ENCODE data around the gene GCAT.

The GCAT gene

DNA sequence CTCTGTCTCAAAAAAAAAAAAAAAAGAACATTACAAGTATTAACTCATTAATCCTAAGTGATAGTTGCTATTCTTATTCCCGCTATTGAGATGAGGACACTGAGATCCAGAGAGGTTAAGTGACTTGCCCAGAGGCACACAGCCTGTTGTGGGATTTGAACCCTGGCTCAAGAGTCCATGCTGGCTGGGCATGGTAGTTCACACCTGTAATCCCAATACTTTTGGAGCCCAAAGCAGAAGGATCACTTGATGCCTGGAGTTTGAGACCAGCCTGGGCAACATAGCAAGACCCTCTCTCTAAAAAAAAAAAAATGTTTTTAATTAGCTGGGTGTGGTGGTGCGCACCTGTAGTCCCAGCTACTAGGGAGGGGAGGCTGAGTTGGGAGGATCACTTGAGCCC, 4.1 kb downstream of the GCAT start:
- no peak for DNase-seq

DNA sequence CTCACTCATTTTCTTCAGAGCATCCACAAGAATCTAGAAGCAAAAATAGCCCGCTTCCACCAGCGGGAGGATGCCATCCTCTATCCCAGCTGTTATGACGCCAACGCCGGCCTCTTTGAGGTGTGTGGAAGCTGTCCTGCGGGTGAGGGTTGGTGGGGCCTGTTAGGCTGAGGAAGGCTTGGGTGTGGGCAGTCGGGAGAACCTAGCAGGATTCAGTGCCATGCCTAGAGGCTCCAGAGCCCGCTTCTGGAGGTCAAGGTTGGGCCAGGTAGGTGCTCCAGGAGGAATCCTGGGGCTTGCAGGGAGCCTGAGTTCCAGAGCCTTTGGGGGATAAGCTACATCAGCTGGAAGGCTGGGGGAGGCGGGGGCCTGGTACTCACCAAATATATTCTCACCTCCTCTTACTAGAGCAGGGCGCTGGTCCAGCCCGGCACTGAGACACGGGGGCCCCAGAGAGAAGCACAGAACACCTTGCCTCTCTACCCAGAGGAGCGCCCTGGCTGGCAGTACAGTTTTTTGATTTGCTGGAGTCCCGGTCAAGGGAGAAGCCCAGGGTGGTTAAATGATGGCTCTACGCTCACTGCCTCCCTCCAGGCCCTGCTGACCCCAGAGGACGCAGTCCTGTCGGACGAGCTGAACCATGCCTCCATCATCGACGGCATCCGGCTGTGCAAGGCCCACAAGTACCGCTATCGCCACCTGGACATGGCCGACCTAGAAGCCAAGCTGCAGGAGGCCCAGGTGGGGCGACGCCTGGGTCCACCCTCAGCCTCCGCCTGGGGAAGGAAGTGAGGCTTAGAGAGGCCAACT, 5.3 kb downstream of the GCAT start:
- DNase-seq: no peak

DNA sequence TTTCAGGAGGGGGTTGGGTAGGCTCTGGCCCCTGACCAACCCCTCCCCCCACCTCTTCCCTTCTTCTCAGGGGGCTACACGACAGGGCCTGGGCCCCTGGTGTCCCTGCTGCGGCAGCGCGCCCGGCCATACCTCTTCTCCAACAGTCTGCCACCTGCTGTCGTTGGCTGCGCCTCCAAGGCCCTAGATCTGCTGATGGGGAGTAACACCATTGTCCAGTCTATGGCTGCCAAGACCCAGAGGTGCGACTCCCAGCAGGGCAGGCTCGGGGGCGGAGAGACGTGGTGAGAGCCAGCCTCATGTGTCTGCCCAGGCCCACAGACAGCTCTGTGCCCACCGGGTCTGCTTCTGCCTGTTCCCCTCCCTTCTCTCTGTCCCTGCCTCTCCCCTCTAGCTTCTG, 7.9 kb downstream of the GCAT start:
- no peak for DNase-seq

DNA sequence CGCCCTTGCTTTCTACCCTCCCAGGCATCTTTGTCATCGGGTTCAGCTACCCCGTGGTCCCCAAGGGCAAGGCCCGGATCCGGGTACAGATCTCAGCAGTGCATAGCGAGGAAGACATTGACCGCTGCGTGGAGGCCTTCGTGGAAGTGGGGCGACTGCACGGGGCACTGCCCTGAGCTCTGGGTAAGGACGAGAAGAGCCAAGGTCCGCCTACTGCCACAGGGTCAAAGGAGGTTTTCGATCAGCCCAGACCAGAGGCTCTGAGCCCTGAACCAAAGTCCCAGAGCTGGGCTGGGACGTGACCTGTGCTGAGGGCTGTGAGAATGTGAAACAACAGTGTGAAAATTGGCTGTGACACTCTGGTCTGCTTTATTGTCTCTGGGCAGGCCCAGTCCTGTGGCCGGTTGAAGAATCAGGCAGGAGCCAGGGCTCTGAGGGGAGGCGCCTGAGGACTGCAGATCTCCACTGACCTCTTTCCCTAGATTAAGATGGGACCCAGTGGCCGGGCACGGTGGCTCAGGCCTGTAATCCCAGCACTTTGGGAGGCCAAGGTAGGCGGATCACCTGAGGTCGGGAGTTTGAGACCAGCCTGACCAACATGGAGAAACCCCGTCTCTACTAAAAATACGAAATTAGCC, 8.9 kb downstream of the GCAT start:
- no peak for DNase-seq

DNA sequence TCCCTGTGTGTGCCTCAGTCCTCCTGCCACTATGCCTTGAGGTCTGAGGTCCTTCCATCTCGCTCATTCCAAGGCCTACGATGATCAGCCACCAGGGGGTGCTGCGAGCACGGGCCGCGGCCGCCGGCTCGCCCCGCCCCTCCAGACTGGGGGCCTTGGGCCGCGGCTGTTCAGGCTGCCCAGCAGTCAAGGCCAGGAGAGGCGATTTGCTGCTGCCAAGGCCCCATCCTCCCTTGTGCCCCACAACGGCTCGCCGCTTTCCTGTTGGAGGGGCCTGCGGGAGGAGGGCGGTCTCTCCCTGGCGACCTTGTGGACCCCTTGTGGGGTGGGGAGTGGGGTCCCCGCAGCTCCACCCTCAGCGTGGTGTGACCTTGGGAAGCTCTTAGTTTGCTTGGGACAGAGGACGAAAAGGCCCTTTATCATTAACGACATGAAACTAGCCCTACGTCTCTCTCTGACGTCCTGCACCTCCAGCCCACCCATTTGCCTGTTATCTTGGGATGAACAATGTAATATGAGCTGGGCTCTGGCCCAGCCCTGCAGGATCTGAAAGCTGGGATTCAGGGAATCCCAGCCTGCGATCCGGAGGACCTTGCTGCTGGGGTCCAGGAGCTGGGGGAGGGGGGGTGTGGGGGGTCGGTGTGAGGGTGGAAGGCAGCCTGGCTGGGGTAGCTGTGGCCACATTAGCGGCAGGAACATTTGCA, 10.1 kb downstream of the GCAT start:
- DNase-seq: peak; percentile 90

DNA sequence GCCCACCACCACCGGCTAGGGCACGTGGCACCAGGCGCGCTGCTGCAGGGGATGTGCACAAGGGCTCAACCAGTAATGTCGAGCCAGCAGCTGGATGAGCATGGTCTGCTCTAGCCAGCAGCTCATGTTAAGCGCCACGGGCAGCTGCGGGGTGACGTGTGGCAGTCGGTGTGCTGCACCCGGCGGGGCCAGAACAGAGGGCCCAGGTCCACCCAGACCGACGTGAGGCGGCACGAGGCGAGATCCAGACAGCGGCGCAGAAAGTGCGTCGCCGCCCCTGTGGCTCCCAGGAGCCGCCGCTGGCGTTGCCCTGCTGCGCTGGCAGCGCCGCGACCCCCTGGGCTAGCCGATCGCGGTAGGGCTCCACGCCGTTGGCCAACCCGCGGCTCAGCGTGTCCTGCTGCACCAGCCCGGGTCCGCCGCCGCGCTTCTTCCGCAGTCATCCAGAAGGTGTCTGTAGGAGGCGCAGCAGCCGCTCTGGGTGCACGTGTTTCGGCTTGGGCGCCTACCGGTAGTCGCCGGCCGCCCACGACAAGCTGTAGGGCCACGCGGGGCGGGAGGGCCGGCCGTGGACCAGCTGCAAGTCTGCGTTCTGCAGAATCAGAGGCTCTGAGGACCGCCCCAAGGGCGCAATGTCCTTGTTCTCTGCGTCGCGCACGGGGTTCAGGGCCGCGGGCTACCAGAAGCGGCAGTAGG, 10.8 kb downstream of the GCAT start:
- peak; percentile 72 for DNase-seq

DNA sequence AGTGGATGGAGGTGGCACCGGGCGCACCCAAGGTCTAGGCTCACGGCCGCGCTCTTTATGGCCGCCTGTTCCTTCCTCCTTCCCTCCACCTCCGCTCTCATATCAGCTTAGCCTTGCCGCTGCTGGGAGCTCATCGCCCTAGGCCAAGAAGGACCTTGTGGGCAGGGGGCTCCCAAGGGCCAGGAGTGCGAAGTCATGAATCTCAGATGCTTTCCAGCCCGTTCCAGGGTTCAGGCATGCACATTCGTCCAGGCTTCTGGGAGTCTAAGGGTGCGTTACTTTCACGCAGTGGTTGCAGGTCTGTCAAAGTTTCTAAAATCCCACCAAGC, 11.3 kb downstream of the GCAT start:
- no peak for DNase-seq

DNA sequence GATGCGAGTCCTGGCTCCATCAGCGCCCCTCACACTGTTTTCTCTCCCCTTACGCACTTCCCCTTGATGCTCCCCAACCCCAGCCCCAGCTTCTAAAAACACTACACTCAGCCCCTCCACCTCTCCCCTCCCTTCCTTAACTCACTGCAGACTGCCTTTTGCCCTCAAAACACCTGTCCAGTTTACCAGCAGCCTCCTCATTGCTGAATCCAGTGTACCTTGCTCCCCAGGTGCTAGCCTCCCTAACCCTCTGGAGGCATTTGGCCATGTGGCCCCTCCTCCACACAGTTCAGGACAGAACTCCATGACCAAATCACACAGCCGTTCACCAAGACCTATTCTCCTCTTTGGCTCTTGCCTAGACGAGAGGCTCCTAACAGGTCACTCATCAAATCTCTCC, 12.6 kb downstream of the GCAT start:
- no peak for DNase-seq

DNA sequence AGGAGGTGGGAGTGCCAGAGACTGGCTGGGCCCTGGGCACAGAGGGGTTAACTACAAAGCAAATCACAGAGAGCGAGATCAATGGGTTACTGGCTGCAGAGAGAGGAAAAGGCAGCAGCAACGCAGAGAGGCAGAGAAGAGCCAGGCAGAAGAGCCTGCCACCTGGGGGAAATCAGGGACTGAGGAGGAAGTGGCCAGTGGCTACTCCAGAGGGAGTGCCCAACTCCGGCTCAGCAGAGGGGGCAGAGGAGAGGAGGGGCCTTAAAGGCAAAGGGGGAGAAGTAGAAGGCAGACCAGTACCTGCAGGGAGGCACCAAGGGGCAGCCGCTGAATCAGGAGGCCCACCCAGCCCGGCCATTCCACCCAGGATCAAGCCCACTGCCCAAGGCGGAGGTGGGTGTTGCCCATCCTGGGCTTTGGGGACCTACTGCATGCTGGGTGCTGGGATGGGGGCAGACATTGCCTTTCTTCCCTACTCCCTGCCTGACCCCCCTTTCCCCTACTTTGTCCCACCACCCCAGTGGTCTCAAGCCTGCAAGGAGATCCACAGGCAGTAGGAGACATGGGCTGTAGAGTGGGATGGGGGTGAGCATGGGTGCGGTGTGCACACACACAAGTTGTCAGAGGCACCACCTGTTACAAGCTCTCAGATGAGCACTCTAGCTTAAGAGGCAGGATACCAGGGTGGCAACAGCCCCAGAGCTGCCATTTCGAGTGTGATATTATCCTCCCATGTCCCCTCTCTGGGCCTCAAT, 14.5 kb downstream of the GCAT start:
- no peak for DNase-seq

DNA sequence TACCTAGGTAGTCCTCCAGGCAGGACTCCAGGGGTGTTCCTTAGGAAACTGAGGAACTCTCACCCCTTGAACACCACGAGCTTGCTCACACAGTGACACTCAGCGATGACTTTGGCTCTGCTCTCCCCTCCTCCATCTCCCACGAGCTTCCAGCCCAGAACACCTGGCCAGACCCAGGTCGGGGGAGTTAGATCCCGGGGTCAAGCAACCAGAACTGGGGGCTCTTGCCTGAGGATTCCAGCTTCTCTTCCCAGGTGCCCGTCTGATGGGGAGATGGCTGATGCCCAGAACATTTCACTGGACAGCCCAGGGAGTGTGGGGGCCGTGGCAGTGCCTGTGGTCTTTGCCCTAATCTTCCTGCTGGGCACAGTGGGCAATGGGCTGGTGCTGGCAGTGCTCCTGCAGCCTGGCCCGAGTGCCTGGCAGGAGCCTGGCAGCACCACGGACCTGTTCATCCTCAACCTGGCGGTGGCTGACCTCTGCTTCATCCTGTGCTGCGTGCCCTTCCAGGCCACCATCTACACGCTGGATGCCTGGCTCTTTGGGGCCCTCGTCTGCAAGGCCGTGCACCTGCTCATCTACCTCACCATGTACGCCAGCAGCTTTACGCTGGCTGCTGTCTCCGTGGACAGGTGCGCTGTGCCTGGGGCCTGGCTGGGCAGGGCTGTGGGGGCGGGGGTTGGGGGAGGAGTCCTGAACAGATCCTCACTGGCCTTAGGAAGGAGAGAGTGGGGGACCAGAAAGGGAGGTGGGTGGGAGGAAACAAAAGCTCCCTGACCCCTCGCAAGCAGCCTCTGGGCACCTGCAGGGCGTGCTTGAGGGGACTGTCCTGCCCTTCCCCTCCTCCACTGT, 15.6 kb downstream of the GCAT start, which contains the start of gene GALR3:
TSS of gene GALR3 (plus strand) at position 249 of the 852 bp plus-strand sequence. CDS start at position 274, 25 bp downstream.
- DNase-seq: no peak

DNA sequence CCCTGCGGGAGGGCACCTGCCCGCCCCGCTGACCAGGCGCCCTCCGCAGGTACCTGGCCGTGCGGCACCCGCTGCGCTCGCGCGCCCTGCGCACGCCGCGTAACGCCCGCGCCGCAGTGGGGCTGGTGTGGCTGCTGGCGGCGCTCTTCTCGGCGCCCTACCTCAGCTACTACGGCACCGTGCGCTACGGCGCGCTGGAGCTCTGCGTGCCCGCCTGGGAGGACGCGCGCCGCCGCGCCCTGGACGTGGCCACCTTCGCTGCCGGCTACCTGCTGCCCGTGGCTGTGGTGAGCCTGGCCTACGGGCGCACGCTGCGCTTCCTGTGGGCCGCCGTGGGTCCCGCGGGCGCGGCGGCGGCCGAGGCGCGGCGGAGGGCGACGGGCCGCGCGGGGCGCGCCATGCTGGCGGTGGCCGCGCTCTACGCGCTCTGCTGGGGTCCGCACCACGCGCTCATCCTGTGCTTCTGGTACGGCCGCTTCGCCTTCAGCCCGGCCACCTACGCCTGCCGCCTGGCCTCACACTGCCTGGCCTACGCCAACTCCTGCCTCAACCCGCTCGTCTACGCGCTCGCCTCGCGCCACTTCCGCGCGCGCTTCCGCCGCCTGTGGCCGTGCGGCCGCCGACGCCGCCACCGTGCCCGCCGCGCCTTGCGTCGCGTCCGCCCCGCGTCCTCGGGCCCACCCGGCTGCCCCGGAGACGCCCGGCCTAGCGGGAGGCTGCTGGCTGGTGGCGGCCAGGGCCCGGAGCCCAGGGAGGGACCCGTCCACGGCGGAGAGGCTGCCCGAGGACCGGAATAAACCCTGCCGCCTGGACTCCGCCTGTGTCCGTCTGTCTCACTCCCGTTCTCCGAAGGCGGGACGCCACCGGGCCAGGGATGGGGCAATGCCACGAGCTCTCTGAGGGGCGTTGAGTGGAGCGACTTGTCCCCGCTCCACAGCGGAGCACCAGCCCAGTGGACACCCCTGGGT, 17.2 kb downstream of the GCAT start:
- DNase-seq: no peak

DNA sequence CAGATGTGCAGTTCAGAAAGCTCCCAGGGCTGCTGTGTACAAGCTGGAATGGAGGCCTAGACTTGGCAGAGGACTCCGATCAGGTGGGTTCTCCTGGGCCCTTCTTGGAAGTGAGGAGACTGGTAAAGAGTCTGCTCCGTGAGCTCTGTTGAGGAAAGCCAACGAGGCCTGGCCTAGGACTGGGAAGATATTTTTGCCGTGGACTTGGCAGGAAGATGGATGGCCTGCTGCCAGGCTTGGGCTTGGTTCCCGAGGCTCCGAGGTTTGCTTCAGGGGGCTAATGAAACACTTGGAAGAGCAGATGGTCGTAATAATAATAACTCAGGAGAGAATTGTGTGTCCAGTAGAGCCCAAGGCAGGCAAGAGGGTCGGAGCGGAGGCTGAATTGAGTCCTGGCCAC, 19.3 kb downstream of the GCAT start:
- peak; percentile 91 for DNase-seq

DNA sequence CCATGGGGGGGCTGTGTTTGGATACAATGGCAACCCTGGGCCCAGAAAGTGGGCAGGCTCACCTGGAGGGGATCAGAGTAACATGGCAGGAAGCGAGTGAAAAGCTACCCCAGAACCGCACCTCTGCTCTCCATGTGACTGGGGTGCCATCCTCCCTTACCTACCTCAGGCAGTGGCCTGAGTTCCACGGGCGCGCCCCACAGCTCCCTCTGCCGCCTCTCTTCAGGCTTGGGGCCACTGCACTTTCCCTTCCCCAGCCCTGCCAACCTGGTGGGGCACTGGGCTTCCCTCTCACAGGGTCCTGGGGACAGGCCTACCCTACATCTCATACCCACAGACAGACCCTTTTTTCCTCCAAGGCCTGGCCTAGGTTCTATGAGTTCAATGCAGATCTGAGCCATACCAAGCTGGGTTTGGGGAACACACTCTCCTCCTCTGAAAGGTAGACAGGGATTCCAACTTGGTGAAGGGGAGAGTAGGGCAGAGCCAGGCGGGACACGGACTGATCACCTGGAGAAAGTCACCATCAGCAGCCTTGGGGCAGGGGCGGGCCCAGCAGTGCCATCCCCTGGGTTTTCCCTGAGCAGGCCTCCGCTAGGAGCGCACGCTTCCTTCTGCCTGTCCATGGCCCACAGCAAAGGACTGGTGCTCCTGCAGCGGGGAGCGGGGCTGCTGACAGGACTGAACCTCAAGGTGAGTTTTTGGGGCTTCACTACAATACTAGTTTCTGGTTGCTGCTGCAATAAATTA, 22.5 kb downstream of the GCAT start:
- no peak for DNase-seq

DNA sequence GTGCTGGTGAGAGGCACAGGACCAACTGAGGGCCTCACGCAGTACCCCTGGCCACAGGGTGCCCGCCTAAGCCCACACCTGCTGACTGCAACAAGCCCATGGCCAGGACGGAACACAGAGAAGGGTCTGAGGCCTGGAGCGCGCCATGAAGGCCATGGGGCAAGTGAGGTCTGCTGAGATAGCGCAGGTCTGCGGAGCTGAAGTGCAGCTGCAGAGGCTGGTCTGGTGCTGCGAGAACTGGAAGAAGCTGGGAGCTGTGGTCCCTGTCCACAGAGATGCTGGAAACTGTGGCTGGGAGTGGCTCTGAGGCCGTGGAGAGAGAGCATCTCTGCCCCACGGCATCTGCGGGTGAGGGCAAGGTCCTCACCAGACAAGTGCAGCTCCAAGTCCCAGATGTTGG, 23.7 kb downstream of the GCAT start:
- DNase-seq: no peak

DNA sequence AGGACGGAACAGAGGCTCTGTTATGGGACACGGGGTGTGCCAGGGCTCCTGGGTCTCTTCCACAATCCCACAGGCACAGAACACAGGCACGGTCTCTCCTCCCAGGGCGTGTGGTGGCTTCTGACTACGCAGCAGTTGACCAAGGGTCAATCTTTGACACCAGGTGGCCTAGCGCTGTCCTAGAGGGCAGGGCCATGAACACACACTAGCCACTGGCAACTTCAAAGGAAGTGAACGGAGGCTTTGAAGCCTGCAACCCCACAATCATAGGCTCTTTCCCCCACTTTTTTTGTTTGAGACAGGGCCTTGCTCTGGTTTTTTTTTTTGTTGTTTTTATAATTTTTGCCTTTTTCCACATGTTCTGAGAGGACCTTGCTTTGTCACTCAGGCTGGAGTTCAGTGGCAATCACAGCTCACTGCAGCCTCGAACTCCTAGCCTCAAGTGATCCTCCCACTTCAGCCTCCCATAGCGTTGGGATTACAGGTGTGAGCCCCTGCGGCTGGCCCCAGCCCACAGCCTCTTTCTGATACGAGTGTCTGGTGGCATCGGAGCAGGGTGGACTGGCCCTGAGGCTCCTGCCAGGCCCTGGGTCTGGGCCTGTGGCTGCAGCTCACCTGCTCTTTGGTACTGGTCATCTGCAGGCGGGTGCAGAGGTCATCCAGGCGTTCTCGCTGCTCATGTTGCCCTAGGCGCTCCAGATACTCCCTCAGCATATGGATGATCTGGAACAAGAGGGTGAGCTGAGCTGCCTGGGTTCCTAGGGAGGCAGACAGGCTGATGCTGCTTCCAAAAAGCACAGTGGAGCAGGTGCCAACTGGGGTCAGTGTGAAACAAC, 24.5 kb downstream of the GCAT start:
- DNase-seq: no peak

DNA sequence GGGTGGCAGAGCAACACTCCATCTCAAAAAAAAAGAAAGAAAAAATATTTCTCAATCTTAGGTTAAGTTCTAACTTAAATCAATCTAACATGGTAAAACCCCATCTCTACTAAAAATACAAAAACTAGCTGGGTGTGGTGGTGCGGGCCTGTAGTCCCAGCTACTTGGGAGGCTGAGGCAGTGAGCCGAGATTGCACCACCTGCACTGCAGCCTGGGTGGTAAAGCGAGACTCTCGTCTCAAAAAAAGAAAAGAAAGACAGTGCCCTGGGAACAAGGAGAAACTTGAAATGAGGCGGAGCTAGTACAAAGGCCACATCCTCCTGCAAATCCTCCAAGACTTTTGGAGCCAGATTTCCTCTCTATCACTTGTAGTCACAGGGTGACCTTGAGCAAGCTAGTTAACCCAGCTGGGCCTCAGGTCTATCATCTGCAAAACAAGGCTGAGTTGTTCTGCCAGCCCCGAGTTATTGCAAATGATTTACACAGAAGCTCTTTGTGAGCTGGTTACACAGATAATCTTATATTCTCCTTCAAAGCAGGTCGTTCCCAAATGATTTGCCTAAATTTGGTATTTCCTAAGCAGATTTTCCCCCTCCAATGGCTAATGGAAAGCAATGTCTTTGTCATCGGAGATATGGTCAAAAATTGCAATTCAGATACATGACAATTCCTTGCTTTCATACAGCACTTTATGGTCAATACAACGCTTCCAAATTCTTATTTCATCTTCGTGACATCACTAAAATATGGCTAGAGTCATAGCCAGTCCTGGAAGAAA, 34.5 kb downstream of the GCAT start:
- DNase-seq: no peak

DNA sequence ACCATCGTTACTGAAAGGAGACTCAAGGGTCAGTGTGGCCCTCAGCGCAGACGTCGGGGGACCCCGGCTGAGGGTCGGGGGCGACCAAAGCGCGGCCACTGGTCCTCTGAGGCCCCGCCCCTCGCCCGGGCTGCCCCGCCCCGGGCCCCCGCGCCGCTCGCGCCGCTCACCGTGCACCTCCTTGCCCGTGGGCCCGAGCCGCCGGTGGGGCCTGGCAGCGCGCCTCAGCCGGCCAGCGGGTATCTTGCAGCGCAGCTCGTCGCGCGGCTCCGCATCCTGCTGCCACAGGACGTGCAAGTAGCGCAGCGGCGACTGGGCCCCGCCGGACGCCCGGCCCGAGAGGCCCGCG, 36.0 kb downstream of the GCAT start:
- no peak for DNase-seq

DNA sequence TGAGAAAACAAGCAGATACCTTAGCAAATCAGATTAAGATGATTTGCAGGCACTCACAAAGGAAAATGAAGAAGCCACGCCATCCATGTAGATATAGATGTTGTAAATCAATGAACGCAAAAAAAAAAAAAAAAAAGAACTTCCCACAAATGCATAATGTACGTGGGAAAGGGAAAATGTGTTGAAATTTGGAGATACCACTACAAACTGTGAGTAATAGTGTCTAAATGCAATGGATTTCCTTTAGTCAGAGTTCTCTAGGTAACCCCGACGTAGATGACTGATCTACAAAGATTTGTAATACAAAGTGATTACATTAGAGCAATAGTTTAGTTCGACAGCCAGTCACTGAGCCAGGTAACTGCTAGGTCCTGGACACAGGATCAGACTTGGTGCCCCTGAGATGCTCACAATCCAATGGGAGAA, 37.2 kb downstream of the GCAT start:
- DNase-seq: no peak

Measured in right hindlimb (tissue), 1 donor.